SW 1271 (cell line): ENCODE measurements around the gene NTM.
"Not testable (repeated sequence)": the region's sequence is repeated elsewhere in the genome, so short reads cannot be mapped to it uniquely, and the experiment has no call there.

Experiments used
- DNase-seq, 2 experiments: peaks; one replicate each; lab custom pipeline; 2025; lab: John Stamatoyannopoulos, UW

NTM gene

GRCh38 chr11:131370090-131370751 is at the start of gene NTM:
NTM (plus strand) TSS chr11:131370615.
- no peak for DNase-seq

- no peak for DNase-seq
Observed at GRCh38 chr11:131324921-131325570, 45.4 kb upstream of the NTM start.

GRCh38 chr11:131326829-131327228 is 43.6 kb upstream of the NTM start:
- no peak for DNase-seq

- no peak for DNase-seq
Observed at GRCh38 chr11:131327421-131327820, 43.0 kb upstream of the NTM start.

GRCh38 chr11:131328843-131329242 is 41.6 kb upstream of the NTM start:
- no peak for DNase-seq

- DNase-seq, result no peak
Observed at GRCh38 chr11:131331010-131331409, 39.4 kb upstream of the NTM start.

GRCh38 chr11:131331546-131331945 is 38.9 kb upstream of the NTM start:
- DNase-seq, result no peak

- DNase-seq, result no peak
Observed at GRCh38 chr11:131334601-131335000, 35.8 kb upstream of the NTM start.

GRCh38 chr11:131341900-131342299 is 28.5 kb upstream of the NTM start:
- DNase-seq, result not testable (repeated sequence)

- not testable (repeated sequence) for DNase-seq
Observed at GRCh38 chr11:131342442-131342841, 28.0 kb upstream of the NTM start.

- no peak for DNase-seq
Observed at GRCh38 chr11:131345406-131345805, 25.0 kb upstream of the NTM start.

GRCh38 chr11:131349368-131350086 is 20.9 kb upstream of the NTM start:
- DNase-seq, result no peak

GRCh38 chr11:131350872-131351271 is 19.5 kb upstream of the NTM start:
- DNase-seq, result no peak

GRCh38 chr11:131351848-131352247 is 18.6 kb upstream of the NTM start:
- no peak for DNase-seq

- DNase-seq, result no peak
Observed at GRCh38 chr11:131353766-131354165, 16.6 kb upstream of the NTM start.

GRCh38 chr11:131354251-131354701 is 16.1 kb upstream of the NTM start:
- no peak for DNase-seq

- no peak for DNase-seq
Observed at GRCh38 chr11:131356206-131356605, 14.2 kb upstream of the NTM start.

GRCh38 chr11:131365329-131365930 is 5.0 kb upstream of the NTM start:
- DNase-seq, result no peak

- no peak for DNase-seq
Observed at GRCh38 chr11:131370901-131371790, 731 bp downstream of the NTM start.

- DNase-seq, result no peak
Observed at GRCh38 chr11:131371791-131372104, 1.3 kb downstream of the NTM start.

- DNase-seq, result no peak
Observed at GRCh38 chr11:131372234-131372962, 2.0 kb downstream of the NTM start.
